IPS-18c (cell line): ENCODE data around the gene PLPP6.
"Not testable (repeated sequence)": the region's sequence is repeated elsewhere in the genome, so short reads cannot be mapped to it uniquely, and the experiment has no call there.

Experiments used
- H3K4me3 ChIP-seq: 2 replicates; pipeline ENCODE4 v1.7.0; 2013; ENCODE audit warnings: low read depth, mild to moderate bottlenecking, low read length, moderate library complexity; ENCODE audit not compliant: insufficient read depth
- H3K9me3 ChIP-seq: one replicate; pipeline ENCODE4 v1.6.1; 2013; ENCODE audit warnings: mild to moderate bottlenecking, low read length, moderate library complexity; ENCODE audit not compliant: control insufficient read depth, insufficient read depth

The PLPP6 gene

GRCh38 chr9:4662108-4662988 lies at the start of gene PLPP6:
Gene PLPP6, plus strand, starts transcription at chr9:4662294. Its CDS starts 82 bp downstream, at chr9:4662376.
- Histone ChIP-seq H3K9me3 (no peaks in the 10 kb centered on the region), H3K4me3 (peak within 1 kb of the TSS; percentile 89)

GRCh38 chr9:4614627-4615026 lies 47.5 kb upstream of the PLPP6 start:
- H3K4me3 ChIP-seq = no peak overlapping the region
- no peaks in the 10 kb centered on the region for H3K9me3 ChIP-seq

- H3K9me3 ChIP-seq = no peaks in the 10 kb centered on the region
- no peak overlapping the region for H3K4me3 ChIP-seq
Observed at GRCh38 chr9:4615251-4615650, 46.8 kb upstream of the PLPP6 start.

- H3K9me3 ChIP-seq = no peaks in the 10 kb centered on the region
Observed at GRCh38 chr9:4615778-4616177, 46.3 kb upstream of the PLPP6 start.

GRCh38 chr9:4617752-4618151 lies 44.3 kb upstream of the PLPP6 start:
- no peaks in the 10 kb centered on the region for H3K9me3 ChIP-seq
- H3K4me3 ChIP-seq = no peak overlapping the region

More at GRCh38 chr9:4615778-4616177, 46.3 kb upstream of the PLPP6 start:
- no peak overlapping the region for H3K4me3 ChIP-seq

GRCh38 chr9:4618700-4619099 lies 43.4 kb upstream of the PLPP6 start:
- H3K9me3 ChIP-seq = no peaks in the 10 kb centered on the region
- no peak overlapping the region for H3K4me3 ChIP-seq

- H3K9me3 ChIP-seq = no peaks in the 10 kb centered on the region
Observed at GRCh38 chr9:4620057-4620765, 41.9 kb upstream of the PLPP6 start.

GRCh38 chr9:4620881-4621555 lies 41.1 kb upstream of the PLPP6 start:
- Histone ChIP-seq H3K9me3 (no peaks in the 10 kb centered on the region), H3K4me3 (no peak overlapping the region)

More at GRCh38 chr9:4620057-4620765, 41.9 kb upstream of the PLPP6 start:
- H3K4me3 ChIP-seq = no peak overlapping the region

- Histone ChIP-seq H3K4me3 (no peak overlapping the region), H3K9me3 (no peaks in the 10 kb centered on the region)
Observed at GRCh38 chr9:4622016-4622415, 40.1 kb upstream of the PLPP6 start.

- Histone ChIP-seq H3K4me3 (no peak overlapping the region), H3K9me3 (no peaks in the 10 kb centered on the region)
Observed at GRCh38 chr9:4630836-4631235, 31.3 kb upstream of the PLPP6 start.

GRCh38 chr9:4638968-4639367 lies 23.1 kb upstream of the PLPP6 start:
- H3K4me3 ChIP-seq = no peak overlapping the region
- no peaks in the 10 kb centered on the region for H3K9me3 ChIP-seq

GRCh38 chr9:4639420-4639819 lies 22.7 kb upstream of the PLPP6 start:
- H3K4me3 ChIP-seq = no peak overlapping the region
- no peaks in the 10 kb centered on the region for H3K9me3 ChIP-seq

GRCh38 chr9:4640027-4640426 lies 22.1 kb upstream of the PLPP6 start:
- H3K9me3 ChIP-seq = no peaks in the 10 kb centered on the region
- H3K4me3 ChIP-seq = no peak overlapping the region

- no peak overlapping the region for H3K4me3 ChIP-seq
- H3K9me3 ChIP-seq = no peaks in the 10 kb centered on the region
Observed at GRCh38 chr9:4642351-4642750, 19.7 kb upstream of the PLPP6 start.

- H3K9me3 ChIP-seq = no peaks in the 10 kb centered on the region
- no peak overlapping the region for H3K4me3 ChIP-seq
Observed at GRCh38 chr9:4654084-4654483, 8.0 kb upstream of the PLPP6 start.

- H3K9me3 ChIP-seq = no peaks in the 10 kb centered on the region
Observed at GRCh38 chr9:4654538-4654937, 7.6 kb upstream of the PLPP6 start.

GRCh38 chr9:4656196-4656595 lies 5.9 kb upstream of the PLPP6 start:
- not testable (repeated sequence) for H3K4me3 ChIP-seq, H3K9me3 ChIP-seq

More at GRCh38 chr9:4654538-4654937, 7.6 kb upstream of the PLPP6 start:
- no peak overlapping the region for H3K4me3 ChIP-seq

- no peak overlapping the region for H3K4me3 ChIP-seq
- no peaks in the 10 kb centered on the region for H3K9me3 ChIP-seq
Observed at GRCh38 chr9:4656621-4657020, 5.5 kb upstream of the PLPP6 start.
